GM18951 (cell line): ENCODE measurements around the gene DNAAF2.
"Not testable (repeated sequence)": the region's sequence is repeated elsewhere in the genome, so short reads cannot be mapped to it uniquely, and the experiment has no call there.

Experiments used
- POLR2A ChIP-seq: IDR thresholded peaks from 4 replicates; pipeline ENCODE4 v1.6.1; 2011; ENCODE audit warnings: mild to moderate bottlenecking; ENCODE audit not compliant: insufficient read length, insufficient read depth; ENCODE audit errors: extremely low read depth
- in situ Hi-C: fragments of 300-500 bp; cut with MboI; formaldehyde crosslinking; loops from one replicate; pipeline ENCODE4 v1.12.0; 2022; ENCODE audit warnings: low sequenced_read_pairs, mixed read lengths, inconsistent platforms; ENCODE audit not compliant: unreplicated experiment

The DNAAF2 gene

DNA sequence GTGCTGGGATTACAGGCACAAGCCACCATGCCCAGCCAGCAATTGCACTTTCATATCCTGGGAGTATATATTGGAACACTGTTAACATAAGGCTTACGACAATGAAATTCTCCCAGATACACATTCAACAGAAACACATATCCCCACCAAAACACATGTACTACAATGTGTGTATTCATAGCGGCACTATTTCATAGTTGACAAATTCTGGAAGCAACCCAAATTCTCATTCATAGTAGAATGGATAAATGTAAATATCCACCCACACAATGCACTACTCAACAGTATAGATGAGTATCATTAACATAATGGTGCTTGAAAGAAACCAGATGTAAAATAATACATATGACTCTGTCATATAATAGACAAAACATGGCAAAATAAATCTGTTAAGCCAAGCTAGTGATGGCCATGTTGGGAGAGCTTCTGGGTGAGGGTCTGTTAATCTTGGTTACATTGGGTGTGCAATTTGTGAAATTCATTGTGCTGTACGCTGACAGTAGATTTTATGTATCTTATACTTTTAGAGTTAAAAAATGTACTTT is 2.6 kb upstream of the DNAAF2 start:
- no peak for TF ChIP-seq POLR2A
- in situ Hi-C loops, result loop anchor here (25.0 kb wide), 1 partner anchor 475 kb away; the partner anchor contains the start of gene VCPKMT

DNA sequence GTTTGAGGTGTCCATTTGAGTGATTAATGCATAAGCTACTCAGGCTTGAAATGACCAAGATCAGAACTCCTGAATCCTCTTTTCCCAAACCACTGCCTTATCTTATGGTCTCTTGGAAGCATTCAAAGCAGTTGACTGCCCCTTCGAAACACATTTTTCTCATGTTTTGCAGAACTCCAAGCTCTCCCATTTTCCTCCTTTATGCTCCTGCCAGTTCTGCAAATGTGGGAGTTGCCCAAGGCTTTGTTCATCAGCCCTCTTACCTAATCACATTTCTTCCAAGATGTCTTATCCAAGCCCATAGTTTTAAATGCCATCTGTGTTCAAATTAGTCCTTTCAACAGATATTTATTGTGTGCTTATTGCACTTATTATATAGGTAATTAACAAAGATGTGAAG is 1.8 kb upstream of the DNAAF2 start:
- TF ChIP-seq POLR2A, result no peak
- in situ Hi-C loops, result loop anchor here (25.0 kb wide), 1 partner anchor 475 kb away; the partner anchor contains the start of gene VCPKMT

DNA sequence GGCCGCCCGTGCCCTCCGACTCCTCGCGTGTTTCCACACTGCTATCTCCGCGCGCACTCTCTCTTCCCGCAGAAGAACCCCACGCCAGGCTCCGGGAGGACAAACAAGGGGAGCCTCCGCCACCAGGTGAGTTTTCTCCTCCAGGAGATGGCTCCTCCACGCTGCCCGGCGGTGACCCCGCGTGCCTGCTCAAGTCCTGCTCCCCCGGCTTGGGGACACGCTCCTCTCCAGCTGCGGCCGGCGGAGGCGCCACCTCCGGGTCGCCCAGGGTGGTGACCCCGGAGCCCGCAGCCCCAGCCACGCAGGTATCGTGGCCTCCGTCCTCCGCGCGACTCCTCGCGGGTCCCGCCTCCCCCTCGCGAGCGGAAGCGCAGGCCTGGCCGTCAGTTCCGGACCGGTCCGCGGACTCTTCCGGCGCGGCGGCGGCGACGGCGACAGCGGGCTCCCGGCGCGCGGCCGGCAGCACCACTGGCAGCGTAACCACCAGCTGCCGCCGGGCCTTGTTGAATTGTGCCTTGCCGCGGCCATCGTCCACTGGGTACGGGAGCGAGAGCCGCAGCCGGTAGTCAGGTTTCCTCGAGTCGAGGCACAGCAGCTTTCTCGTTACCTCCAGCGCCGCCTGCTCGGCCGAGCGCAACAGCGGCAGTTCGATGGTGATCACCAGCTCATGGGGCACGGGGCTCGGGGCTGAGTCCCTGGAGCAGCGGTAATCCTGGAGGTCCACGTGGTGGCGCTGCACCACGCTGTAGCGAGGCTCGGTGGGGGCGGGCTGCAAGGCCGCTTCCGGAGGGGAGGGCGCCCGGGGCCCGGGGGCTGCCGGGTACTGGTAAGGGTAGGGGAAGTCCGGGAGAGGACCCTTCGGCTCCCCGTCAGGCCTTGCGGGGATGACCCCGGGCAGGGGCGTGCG is 1.2 kb downstream of the DNAAF2 start:
- in situ Hi-C loops, result loop anchor here (25.0 kb wide), 1 partner anchor 478 kb away; the partner anchor contains the start of gene VCPKMT
- TF ChIP-seq POLR2A, result peak; percentile 96

DNA sequence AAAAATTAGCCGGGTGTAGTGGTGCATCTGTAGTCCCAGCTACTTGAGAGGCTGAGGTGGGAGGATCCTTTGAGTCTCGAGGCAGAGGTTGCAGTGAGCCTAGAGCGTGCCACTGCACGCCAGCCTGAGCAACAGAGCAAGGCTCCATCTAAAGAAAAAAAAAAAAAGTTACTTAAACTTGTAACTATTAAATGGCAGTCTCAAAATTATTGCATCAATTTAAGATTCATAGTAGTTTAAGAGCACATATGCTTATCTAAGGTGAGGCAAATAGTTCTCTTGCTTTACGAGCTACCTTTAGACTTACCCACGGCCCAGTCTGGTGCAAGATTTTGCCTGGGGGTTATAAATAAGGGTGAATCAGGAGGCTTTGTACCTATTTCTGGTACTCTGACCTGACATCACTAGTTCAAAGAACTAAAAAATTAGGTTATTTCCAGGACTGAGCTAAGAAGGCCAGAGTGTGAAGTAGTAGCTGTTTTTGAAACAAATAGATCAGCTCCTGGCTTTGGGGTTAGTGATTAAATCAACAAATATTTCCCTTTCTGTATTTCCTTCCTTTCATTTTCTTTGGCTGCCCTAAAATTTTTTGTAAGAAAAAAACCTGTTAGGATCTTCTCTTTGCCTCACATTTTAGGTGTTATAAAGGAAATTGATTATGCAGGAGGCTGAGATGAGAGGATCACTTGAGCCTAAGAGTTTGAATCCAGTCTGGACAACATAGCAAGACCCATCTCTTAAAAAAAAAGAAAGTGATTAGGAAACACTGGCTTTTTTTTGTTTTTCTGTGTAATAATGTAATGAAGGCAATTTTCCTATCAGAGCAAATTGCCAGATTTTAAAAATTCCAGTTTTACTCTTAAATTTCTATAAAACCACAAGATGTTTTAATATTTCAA is 10.9 kb downstream of the DNAAF2 start:
- in situ Hi-C loops, result no loop called here
- TF ChIP-seq POLR2A, result no peak

DNA sequence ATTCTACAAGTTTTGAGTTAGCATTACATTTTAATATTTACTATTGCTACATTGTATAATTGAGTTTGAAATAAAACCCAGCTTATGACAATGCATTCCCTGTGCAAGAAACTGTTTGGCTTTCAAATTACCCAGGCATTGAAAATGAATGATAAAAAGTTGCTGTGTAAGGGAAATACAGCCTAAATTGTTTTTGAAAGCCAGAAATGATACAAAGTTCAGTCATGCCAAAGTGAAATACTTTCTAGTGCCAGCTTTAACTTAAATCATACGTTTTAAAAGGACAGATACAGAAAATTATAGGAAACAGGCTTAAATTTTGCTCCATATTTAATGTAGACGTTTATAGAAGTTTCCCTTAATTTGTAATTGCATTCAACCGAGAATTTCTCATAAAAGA is 11.7 kb downstream of the DNAAF2 start:
- TF ChIP-seq POLR2A, result no peak
- in situ Hi-C loops, result no loop called here

DNA sequence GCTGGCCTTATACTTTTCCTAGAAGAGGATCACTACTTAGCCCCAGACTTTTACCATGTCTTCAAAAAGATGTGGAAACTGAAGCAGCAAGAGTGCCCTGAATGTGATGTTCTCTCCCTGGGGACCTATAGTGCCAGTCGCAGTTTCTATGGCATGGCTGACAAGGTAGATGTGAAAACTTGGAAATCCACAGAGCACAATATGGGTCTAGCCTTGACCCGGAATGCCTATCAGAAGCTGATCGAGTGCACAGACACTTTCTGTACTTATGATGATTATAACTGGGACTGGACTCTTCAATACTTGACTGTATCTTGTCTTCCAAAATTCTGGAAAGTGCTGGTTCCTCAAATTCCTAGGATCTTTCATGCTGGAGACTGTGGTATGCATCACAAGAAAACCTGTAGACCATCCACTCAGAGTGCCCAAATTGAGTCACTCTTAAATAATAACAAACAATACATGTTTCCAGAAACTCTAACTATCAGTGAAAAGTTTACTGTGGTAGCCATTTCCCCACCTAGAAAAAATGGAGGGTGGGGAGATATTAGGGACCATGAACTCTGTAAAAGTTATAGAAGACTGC is 12.9 kb downstream of the DNAAF2 start:
- in situ Hi-C loops, result no loop called here
- no peak for TF ChIP-seq POLR2A

DNA sequence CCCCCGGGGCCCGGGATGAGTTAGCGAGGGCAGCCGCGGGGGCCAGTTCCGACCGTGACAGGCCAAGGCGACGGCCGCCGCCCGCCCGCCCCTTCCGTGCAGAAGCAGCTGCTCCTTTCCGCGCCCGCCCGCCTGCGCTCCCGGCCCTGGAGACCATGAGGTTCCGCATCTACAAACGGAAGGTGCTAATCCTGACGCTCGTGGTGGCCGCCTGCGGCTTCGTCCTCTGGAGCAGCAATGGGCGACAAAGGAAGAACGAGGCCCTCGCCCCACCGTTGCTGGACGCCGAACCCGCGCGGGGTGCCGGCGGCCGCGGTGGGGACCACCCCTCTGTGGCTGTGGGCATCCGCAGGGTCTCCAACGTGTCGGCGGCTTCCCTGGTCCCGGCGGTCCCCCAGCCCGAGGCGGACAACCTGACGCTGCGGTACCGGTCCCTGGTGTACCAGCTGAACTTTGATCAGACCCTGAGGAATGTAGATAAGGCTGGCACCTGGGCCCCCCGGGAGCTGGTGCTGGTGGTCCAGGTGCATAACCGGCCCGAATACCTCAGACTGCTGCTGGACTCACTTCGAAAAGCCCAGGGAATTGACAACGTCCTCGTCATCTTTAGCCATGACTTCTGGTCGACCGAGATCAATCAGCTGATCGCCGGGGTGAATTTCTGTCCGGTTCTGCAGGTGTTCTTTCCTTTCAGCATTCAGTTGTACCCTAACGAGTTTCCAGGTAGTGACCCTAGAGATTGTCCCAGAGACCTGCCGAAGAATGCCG is 13.7 kb downstream of the DNAAF2 start:
- in situ Hi-C loops, result no loop called here
- no peak for TF ChIP-seq POLR2A

DNA sequence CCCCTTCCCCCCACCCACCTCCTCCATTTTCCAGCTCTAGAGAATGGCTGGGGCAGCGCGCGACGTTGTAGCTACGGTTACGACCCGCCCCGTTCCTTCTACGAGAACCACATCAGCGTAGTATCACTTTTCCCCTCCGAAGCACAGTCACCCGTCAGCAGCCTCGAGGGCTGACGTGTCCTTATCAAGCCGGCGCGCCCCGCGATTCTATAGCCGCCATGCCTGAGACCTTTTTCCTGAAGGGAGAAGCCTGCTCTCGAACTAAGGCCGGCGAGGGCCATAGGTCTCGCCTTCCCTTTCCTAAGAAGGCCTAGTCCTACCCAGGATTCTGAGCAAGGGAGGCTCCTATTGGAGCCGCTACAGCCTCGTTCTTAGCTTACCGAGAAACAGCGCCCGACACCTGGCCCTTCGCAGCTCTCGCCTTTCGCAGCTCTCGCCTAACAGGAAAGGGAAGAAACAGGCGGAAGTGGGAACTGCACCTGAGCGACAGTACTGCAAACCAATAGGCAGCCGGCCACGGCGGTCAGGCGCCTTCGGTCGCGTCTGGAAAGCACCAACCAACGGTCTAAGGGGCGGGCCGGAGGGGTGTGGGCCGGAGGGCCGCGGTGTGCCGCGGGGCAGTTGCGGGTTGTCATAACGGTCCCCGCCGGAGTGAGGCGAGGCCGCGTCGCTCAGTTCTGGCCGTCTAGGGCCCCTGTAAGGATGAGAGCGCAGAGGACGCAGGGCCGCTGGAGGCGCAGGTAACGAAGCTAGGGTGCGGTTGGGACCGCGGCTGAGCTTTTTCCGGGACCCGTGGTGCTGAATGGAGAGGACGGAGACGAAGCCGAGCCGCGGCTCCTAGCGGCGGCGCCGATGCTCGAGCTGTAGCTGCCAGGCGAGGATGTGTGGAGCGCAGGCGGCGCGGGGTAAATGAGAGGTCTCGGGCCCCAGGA is 14.6 kb downstream of the DNAAF2 start, which contains the start of the genes MGAT2 and RPL36AL:
Gene MGAT2, plus strand, starts transcription at position 618 of the 932 bp plus-strand sequence. CDS start 470 bp downstream, outside the sequence.
Gene RPL36AL, minus strand, starts transcription at position 445 of the 932 bp plus-strand sequence. CDS start 1,522 bp downstream, outside the sequence.
- TF ChIP-seq POLR2A, result peak; percentile 98
- in situ Hi-C loops, result no loop called here

DNA sequence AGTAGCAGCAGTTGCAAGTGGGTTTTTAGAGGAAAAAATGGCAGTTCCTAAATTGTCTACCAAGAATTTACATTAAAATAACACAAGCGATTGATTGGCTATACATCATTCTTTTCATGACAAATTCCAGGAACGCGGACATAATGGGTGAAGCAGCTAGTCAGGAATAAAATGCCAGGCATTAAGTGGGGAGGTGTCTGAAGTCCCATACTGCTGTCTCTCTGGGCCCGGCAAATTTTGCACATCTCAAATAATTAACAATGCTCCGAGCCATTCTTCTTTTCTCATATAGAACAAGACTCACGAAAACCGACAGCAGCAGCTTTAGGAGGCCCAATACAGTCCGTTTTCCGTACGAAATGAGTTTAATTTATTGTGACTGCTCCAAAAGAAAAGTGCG is 15.3 kb downstream of the DNAAF2 start:
- no peak for TF ChIP-seq POLR2A
- in situ Hi-C loops, result no loop called here

DNA sequence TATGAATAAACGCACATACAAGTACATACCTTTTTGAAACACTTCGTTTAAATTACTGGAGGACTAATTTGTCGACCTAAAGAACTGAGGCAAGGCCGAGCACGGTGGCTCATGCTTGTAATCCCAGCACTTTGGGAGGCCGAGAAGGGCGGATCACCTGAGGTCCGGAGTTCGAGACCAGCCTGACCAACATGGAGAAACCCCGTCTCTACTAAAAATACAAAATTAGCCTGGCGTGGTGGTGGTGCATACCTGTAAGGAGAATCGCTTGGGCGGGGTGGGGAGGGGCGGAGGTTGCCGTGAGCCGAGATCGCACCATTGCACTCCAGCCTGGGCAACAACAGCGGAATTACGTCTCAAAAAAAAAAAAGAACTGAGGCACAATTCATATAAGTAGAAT is 15.8 kb downstream of the DNAAF2 start:
- in situ Hi-C loops, result not testable (repeated sequence)
